HepG2 (cell line): ENCODE measurements around the gene SLC2A4. TPM values are rescaled to one million over a fixed set of nuclear protein-coding genes. Genes with fewer than 3 reads are reported as not detected.
A peak's percentile ranks its signal among the peaks of the same experiment; 100 is the strongest.

ENCODE experiments used
- CENPX ChIP-seq: sonication (generic); formaldehyde crosslinking; IDR thresholded peaks from 2 replicates; pipeline ENCODE4 v1.9.0; 2021; ENCODE audit warnings: mild to moderate bottlenecking, missing genetic modification reagents, moderate library complexity
- EHMT2 ChIP-seq: fragments of 200-600 bp; sonication (generic); IDR thresholded peaks from 2 replicates; pipeline ENCODE4 v1.7.0; 2017; ENCODE audit warnings: antibody characterized with exemption, low read depth, low read length, borderline replicate concordance
- KLF6 ChIP-seq: IDR thresholded peaks from 2 replicates; pipeline ENCODE4 v1.8.0; 2016; ENCODE audit warnings: missing biosample characterization, missing genetic modification reagents
- MBNL3 ChIP-seq: fragments of 250-450 bp; sonication (Bioruptor Pico); conservative IDR thresholded peaks from 2 replicates; pipeline ENCODE4 v1.8.0; 2022; ENCODE audit warnings: mild to moderate bottlenecking, inconsistent platforms
- NCOA5 ChIP-seq: sonication (generic); formaldehyde crosslinking; IDR thresholded peaks from 2 replicates; pipeline ENCODE4 v1.4.0; 2020; ENCODE audit warnings: missing genetic modification reagents
- NONO ChIP-seq, 2 experiments: fragments of 450-650 bp in 1 of 2; sonication (generic) in 1 of 2; formaldehyde crosslinking in 1 of 2; IDR thresholded peaks in 1 of 2; conservative IDR thresholded peaks in 1 of 2; 2 replicates each; pipeline versions ENCODE4 v1.6.1 to v1.8.0; 2017 to 2022; ENCODE audit warnings: mild to moderate bottlenecking in 1 of 2, missing genetic modification reagents in 1 of 2, moderate library complexity in 1 of 2
- NPAS2 ChIP-seq: sonication (generic); formaldehyde crosslinking; IDR thresholded peaks from 2 replicates; pipeline ENCODE4 v1.8.0; 2022; ENCODE audit warnings: mild to moderate bottlenecking, missing genetic modification reagents, borderline replicate concordance
- NR2C2 ChIP-seq: sonication (generic); formaldehyde crosslinking; IDR thresholded peaks from 2 replicates; pipeline ENCODE4 v1.4.0; 2020; ENCODE audit warnings: missing genetic modification reagents, mild to moderate bottlenecking, moderate library complexity, borderline replicate concordance
- PAWR ChIP-seq: sonication (generic); formaldehyde crosslinking; IDR thresholded peaks from 2 replicates; pipeline ENCODE4 v1.4.0; 2020; ENCODE audit warnings: missing genetic modification reagents, mild to moderate bottlenecking, borderline replicate concordance
- PHF5A ChIP-seq: IDR thresholded peaks from one replicate; pipeline ENCODE4 v1.6.1; 2018; ENCODE audit warnings: low read depth, missing genetic modification reagents; ENCODE audit not compliant: unreplicated experiment
- THYN1 ChIP-seq: sonication (generic); formaldehyde crosslinking; IDR thresholded peaks from 2 replicates; pipeline ENCODE4 v1.8.1; 2023; ENCODE audit warnings: low read depth, mild to moderate bottlenecking, moderate library complexity, missing genetic modification reagents, borderline replicate concordance
- ZBTB1 ChIP-seq: sonication (generic); formaldehyde crosslinking; IDR thresholded peaks from 2 replicates; pipeline ENCODE4 v1.4.0; 2020; ENCODE audit warnings: missing genetic modification reagents, borderline replicate concordance
- ZBTB3 ChIP-seq: sonication (generic); formaldehyde crosslinking; IDR thresholded peaks from 2 replicates; pipeline ENCODE4 v1.4.0; 2020; ENCODE audit warnings: low read depth, mild to moderate bottlenecking, moderate library complexity, missing genetic modification reagents, borderline replicate concordance
- ZNF572 ChIP-seq: sonication (generic); formaldehyde crosslinking; IDR thresholded peaks from 2 replicates; pipeline ENCODE4 v1.5.1; 2020; ENCODE audit warnings: mild to moderate bottlenecking, missing genetic modification reagents
- ZNF670 ChIP-seq: sonication (generic); formaldehyde crosslinking; IDR thresholded peaks from 2 replicates; pipeline ENCODE4 v1.8.0; 2022; ENCODE audit warnings: mild to moderate bottlenecking, missing genetic modification reagents, borderline replicate concordance
- ZNF713 ChIP-seq: sonication (generic); formaldehyde crosslinking; IDR thresholded peaks from 2 replicates; pipeline ENCODE4 v1.4.0; 2020; ENCODE audit warnings: mild to moderate bottlenecking, missing genetic modification reagents
- ZNF841 ChIP-seq: sonication (generic); formaldehyde crosslinking; IDR thresholded peaks from 2 replicates; pipeline ENCODE4 v1.8.1; 2023; ENCODE audit warnings: missing genetic modification reagents, borderline replicate concordance
- ZZZ3 ChIP-seq: sonication (generic); formaldehyde crosslinking; IDR thresholded peaks from 2 replicates; pipeline ENCODE4 v1.4.0; 2020; ENCODE audit warnings: missing genetic modification reagents, mild to moderate bottlenecking, borderline replicate concordance
- polyA plus RNA-seq, 8 experiments: library from polyadenylated mRNA; depleted of rRNA in 3 of 8; stranded (reverse) in 7 of 8; unstranded in 1 of 8; fragments of >200 nt; fragmentation: Illumina TruSeq in 4 of 8; extraction: Trizol in 4 of 8; gene quantifications; 2 replicates each; pipeline versions ENCODE4 v1.2.1 to v1.2.3, GENCODE V29; 2011 to 2016; ENCODE audit warnings: low read depth in 4 of 8, missing spikeins in 1 of 8, mixed read lengths in 1 of 8; ENCODE audit not compliant: insufficient read depth in 1 of 8
- total RNA-seq, 5 experiments: library from RNA; depleted of rRNA; stranded (reverse); fragments of >200 nt; fragmentation: Illumina TruSeq; extraction: Trizol; gene quantifications; 2 replicates each; pipeline ENCODE4 v1.2.3, GENCODE V29; 2016; ENCODE audit warnings: low read depth in 1 of 5
- TF ChIP-seq, protein P1 (sequence below), 2 experiments: IDR thresholded peaks; 2 replicates each; pipeline ENCODE4 v1.6.1; 2011 to 2012; ENCODE audit warnings: low read length in 2 of 2, borderline replicate concordance in 1 of 2, low read depth in 1 of 2, mild to moderate bottlenecking in 1 of 2, moderate library complexity in 1 of 2
- TF ChIP-seq, protein P2 (sequence below): sonication (generic); formaldehyde crosslinking; IDR thresholded peaks from 2 replicates; pipeline ENCODE4 v1.8.0; 2022; ENCODE audit warnings: mild to moderate bottlenecking, missing genetic modification reagents, moderate library complexity
- TF ChIP-seq, protein P3 (sequence below): fragments of 450-650 bp; IDR thresholded peaks from 2 replicates; pipeline ENCODE4 v1.6.1; 2017
- TF ChIP-seq, protein P4 (sequence below): sonication (generic); formaldehyde crosslinking; IDR thresholded peaks from 2 replicates; pipeline ENCODE4 v1.8.0; 2022; ENCODE audit warnings: missing genetic modification reagents, low read depth, mild to moderate bottlenecking, borderline replicate concordance

SLC2A4 gene
- total and polyA plus RNA-seq, 2 of the 13 experiments (the other 11 are each of a cell fraction or from before 2014, with no cell fraction given): 4.9 to 5.8 TPM

DNA sequence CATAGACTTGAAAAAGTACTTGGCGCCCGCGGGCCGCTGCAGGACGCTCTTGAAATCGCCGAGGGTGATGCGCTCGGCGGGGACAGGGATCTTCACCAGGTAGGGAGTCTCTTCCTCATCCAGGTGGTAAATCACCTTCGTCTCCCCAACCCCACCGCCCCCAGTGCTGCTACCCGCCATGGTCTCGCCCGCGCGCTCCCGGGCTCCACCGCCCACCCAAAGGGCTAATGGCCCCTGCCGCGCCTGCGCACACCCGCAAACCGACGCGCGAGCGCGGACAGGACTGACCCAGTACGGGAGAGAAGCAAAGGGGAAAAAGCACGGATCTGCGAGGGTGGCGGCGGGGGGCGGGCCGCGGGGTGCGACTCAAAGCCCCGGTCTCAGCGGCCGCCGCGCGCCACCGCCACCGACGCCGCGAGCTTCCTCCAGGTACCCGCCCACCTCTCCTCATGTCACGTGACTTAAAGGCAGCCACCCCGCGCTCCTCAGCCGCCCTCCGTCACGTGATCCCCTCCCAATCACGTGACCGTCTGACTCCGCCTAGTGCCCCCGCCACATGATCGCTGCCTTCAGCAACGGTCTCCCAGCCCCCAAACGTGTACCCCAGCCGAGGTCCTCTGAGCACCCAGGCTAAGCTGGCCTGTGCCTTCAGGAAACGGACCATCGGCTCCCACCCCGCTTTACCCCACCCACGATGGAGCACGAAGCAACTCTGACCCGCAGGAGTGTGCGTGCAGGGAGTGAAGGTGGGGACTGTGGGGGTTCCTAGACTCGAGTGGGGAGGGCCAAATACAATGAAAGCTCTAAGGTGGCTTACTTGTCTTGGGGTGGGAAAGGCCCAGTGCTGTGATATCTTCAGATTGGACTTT, 47.2 kb upstream of the SLC2A4 start, which contains the start of gene DVL2 (continued):
- TF ChIP-seq, protein P1, sequence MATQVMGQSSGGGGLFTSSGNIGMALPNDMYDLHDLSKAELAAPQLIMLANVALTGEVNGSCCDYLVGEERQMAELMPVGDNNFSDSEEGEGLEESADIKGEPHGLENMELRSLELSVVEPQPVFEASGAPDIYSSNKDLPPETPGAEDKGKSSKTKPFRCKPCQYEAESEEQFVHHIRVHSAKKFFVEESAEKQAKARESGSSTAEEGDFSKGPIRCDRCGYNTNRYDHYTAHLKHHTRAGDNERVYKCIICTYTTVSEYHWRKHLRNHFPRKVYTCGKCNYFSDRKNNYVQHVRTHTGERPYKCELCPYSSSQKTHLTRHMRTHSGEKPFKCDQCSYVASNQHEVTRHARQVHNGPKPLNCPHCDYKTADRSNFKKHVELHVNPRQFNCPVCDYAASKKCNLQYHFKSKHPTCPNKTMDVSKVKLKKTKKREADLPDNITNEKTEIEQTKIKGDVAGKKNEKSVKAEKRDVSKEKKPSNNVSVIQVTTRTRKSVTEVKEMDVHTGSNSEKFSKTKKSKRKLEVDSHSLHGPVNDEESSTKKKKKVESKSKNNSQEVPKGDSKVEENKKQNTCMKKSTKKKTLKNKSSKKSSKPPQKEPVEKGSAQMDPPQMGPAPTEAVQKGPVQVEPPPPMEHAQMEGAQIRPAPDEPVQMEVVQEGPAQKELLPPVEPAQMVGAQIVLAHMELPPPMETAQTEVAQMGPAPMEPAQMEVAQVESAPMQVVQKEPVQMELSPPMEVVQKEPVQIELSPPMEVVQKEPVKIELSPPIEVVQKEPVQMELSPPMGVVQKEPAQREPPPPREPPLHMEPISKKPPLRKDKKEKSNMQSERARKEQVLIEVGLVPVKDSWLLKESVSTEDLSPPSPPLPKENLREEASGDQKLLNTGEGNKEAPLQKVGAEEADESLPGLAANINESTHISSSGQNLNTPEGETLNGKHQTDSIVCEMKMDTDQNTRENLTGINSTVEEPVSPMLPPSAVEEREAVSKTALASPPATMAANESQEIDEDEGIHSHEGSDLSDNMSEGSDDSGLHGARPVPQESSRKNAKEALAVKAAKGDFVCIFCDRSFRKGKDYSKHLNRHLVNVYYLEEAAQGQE (IDR thresholded peaks at IDR 0.05; ENCODE audit: borderline replicate concordance in 1 of 2, low read depth in 1 of 2, low read length in 2 of 2): no peak
- TF ChIP-seq PAWR (CRISPR knock-in tag) (no peak), NR2C2 (CRISPR knock-in tag) (peak; percentile 73; the same call in 1 of the 2 replicates), ZNF841 (CRISPR knock-in tag) (no peak), ZNF713 (CRISPR knock-in tag) (peak; percentile 56; the same call in 1 of the 2 replicates), KLF6 (0 out of 2 replicates have a peak, but pooled peaks have one; percentile 44), NCOA5 (CRISPR knock-in tag) (no peak), THYN1 (CRISPR knock-in tag) (peak; percentile 71; the same call in 1 of the 2 replicates), ZBTB3 (CRISPR knock-in tag) (no peak), NPAS2 (CRISPR knock-in tag) (no peak), ZBTB1 (CRISPR knock-in tag) (no peak), MBNL3 (CRISPR knock-in tag) (peak; percentile 90; the same call in 1 of the 2 replicates), NONO (IDR thresholded peaks at IDR 0.05) (no peak), NONO (CRISPR knock-in tag; conservative IDR thresholded peaks at IDR 0.05) (peak; percentile 97), CENPX (no peak), ZNF572 (no peak), EHMT2 (no peak), ZZZ3 (CRISPR knock-in tag) (peak; percentile 92), ZNF670 (CRISPR knock-in tag) (0 out of 2 replicates have a peak, but pooled peaks have one; percentile 66), PHF5A (peak; percentile 89)
- TF ChIP-seq, protein P2, sequence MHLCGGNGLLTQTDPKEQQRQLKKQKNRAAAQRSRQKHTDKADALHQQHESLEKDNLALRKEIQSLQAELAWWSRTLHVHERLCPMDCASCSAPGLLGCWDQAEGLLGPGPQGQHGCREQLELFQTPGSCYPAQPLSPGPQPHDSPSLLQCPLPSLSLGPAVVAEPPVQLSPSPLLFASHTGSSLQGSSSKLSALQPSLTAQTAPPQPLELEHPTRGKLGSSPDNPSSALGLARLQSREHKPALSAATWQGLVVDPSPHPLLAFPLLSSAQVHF: peak; percentile 62
- TF ChIP-seq, protein P3, sequence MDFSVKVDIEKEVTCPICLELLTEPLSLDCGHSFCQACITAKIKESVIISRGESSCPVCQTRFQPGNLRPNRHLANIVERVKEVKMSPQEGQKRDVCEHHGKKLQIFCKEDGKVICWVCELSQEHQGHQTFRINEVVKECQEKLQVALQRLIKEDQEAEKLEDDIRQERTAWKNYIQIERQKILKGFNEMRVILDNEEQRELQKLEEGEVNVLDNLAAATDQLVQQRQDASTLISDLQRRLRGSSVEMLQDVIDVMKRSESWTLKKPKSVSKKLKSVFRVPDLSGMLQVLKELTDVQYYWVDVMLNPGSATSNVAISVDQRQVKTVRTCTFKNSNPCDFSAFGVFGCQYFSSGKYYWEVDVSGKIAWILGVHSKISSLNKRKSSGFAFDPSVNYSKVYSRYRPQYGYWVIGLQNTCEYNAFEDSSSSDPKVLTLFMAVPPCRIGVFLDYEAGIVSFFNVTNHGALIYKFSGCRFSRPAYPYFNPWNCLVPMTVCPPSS: peak; percentile 100
- TF ChIP-seq, protein P4, sequence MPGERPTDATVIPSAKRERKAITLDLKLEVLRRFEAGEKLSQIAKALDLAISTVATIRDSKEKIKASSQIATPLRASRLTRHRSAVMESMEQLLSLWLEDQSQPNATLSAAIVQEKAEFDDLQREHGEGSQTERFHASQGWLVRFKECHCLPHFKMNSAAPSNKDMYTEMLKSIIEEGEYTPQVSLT (CRISPR knock-in tag): no peak; the same call in 1 of the 2 replicates
